Fibroblast of peridontal ligament (primary cell): ENCODE measurements around the gene CLCN5.

ENCODE experiments used
- DNase-seq: peaks from one replicate; pipeline ENCODE4 v3.0.0-alpha.2; 2010; ENCODE audit errors: extremely low read depth

Gene CLCN5

GRCh38 chrX:50081282-50081889 lies 159.0 kb downstream of the CLCN5 start:
- DNase-seq = peak; percentile 11

GRCh38 chrX:50082741-50083140 lies 160.3 kb downstream of the CLCN5 start:
- no peak for DNase-seq

GRCh38 chrX:50088645-50089044 lies 166.2 kb downstream of the CLCN5 start:
- no peak for DNase-seq

GRCh38 chrX:50093625-50094024 lies 171.2 kb downstream of the CLCN5 start:
- no peak for DNase-seq

GRCh38 chrX:50097071-50097470 lies 174.7 kb downstream of the CLCN5 start:
- DNase-seq = no peak

- no peak for DNase-seq
Observed at GRCh38 chrX:50098241-50098640, 175.8 kb downstream of the CLCN5 start.

GRCh38 chrX:50098749-50099148 lies 176.4 kb downstream of the CLCN5 start:
- no peak for DNase-seq

GRCh38 chrX:50099331-50099730 lies 176.9 kb downstream of the CLCN5 start:
- DNase-seq = no peak

GRCh38 chrX:50100188-50100587 lies 177.8 kb downstream of the CLCN5 start:
- no peak for DNase-seq

- no peak for DNase-seq
Observed at GRCh38 chrX:50103176-50103575, 180.8 kb downstream of the CLCN5 start.

- DNase-seq = no peak
Observed at GRCh38 chrX:50103866-50104566, 181.6 kb downstream of the CLCN5 start.

GRCh38 chrX:50106051-50106675 lies 183.8 kb downstream of the CLCN5 start:
- DNase-seq = no peak

GRCh38 chrX:50107470-50107869 lies 185.1 kb downstream of the CLCN5 start:
- DNase-seq = no peak

- no peak for DNase-seq
Observed at GRCh38 chrX:50108264-50108663, 185.9 kb downstream of the CLCN5 start.

- DNase-seq = no peak
Observed at GRCh38 chrX:50111742-50112141, 189.3 kb downstream of the CLCN5 start.

GRCh38 chrX:50114113-50114512 lies 191.7 kb downstream of the CLCN5 start:
- no peak for DNase-seq

- DNase-seq = no peak
Observed at GRCh38 chrX:50115973-50116372, 193.6 kb downstream of the CLCN5 start.

- no peak for DNase-seq
Observed at GRCh38 chrX:50117476-50117875, 195.1 kb downstream of the CLCN5 start.

GRCh38 chrX:50125480-50125879 lies 203.1 kb downstream of the CLCN5 start:
- DNase-seq = no peak

GRCh38 chrX:50147972-50148371 lies 225.6 kb downstream of the CLCN5 start:
- no peak for DNase-seq
